Bone marrow (tissue), 2 donors: Measurements from ENCODE around the gene LIPG.

Experiments used
- DNase-seq, 2 donors: peaks; one replicate each; lab custom pipeline; 2025; lab: John Stamatoyannopoulos, UW

Gene LIPG

GRCh38 chr18:49638891-49639557 lies 77.2 kb downstream of the LIPG start:
- no peak for DNase-seq

GRCh38 chr18:49639643-49640391 lies 78.0 kb downstream of the LIPG start:
- DNase-seq: no peak

GRCh38 chr18:49640741-49641140 lies 78.9 kb downstream of the LIPG start:
- no peak for DNase-seq

- DNase-seq: no peak
Observed at GRCh38 chr18:49645196-49645595, 83.3 kb downstream of the LIPG start.

- DNase-seq: no peak
Observed at GRCh38 chr18:49645841-49646351, 84.0 kb downstream of the LIPG start.

GRCh38 chr18:49646873-49647272 lies 85.0 kb downstream of the LIPG start:
- DNase-seq: no peak

- DNase-seq: no peak
Observed at GRCh38 chr18:49647496-49648168, 85.8 kb downstream of the LIPG start.

- no peak for DNase-seq
Observed at GRCh38 chr18:49648326-49648725, 86.5 kb downstream of the LIPG start.
